Neural progenitor cell (in vitro differentiated cells): Measurements from ENCODE around the gene DENND11. TPM values are rescaled to one million over a fixed set of nuclear protein-coding genes. Genes with fewer than 3 reads are reported as not detected.

Experiments
- DNase-seq: peaks from one replicate; pipeline ENCODE4 v3.0.0-alpha.2; 2016; ENCODE audit warnings: low spot score
- H2AFZ ChIP-seq: fragments of 200-600 bp; sonication (generic); replicated peaks from 2 replicates; pipeline ENCODE4 v1.6.1; 2016; ENCODE audit warnings: antibody characterized with exemption
- H3F3A ChIP-seq: fragments of 200-600 bp; sonication (generic); 2 replicates; pipeline ENCODE4 v1.6.1; 2016; ENCODE audit warnings: antibody characterized with exemption, low read depth
- H3K27ac ChIP-seq: fragments of 200-600 bp; sonication (generic); 2 replicates; pipeline ENCODE4 v1.5.1; 2016; ENCODE audit warnings: mild to moderate bottlenecking
- H3K27me3 ChIP-seq: fragments of 200-600 bp; sonication (generic); 2 replicates; pipeline ENCODE4 v1.6.1; 2016; ENCODE audit warnings: mild to moderate bottlenecking, moderate library complexity
- H3K36me3 ChIP-seq: fragments of 200-600 bp; sonication (generic); 2 replicates; pipeline ENCODE4 v1.5.1; 2016
- H3K4me1 ChIP-seq: fragments of 200-600 bp; sonication (generic); 2 replicates; pipeline ENCODE4 v1.6.1; 2016; ENCODE audit warnings: mixed run types
- H3K4me2 ChIP-seq: fragments of 200-600 bp; sonication (generic); 2 replicates; pipeline ENCODE4 v1.6.1; 2016
- H3K4me3 ChIP-seq: fragments of 200-600 bp; sonication (generic); 2 replicates; pipeline ENCODE4 v1.5.1; 2016
- H3K79me2 ChIP-seq: fragments of 200-600 bp; sonication (generic); 2 replicates; pipeline ENCODE4 v1.6.1; 2016; ENCODE audit warnings: low read depth
- H3K9ac ChIP-seq: fragments of 200-600 bp; sonication (generic); 2 replicates; pipeline ENCODE4 v1.6.1; 2016
- H3K9me3 ChIP-seq: fragments of 200-600 bp; sonication (generic); 2 replicates; pipeline ENCODE4 v1.5.1; 2016; ENCODE audit warnings: low read depth
- H4K20me1 ChIP-seq: fragments of 200-600 bp; sonication (generic); 2 replicates; pipeline ENCODE4 v1.6.1; 2016; ENCODE audit warnings: low read depth
- H3K27ac Mint-ChIP-seq: 3 replicates; pipeline ENCODE4 v1.8.0; 2021; ENCODE audit warnings: mixed read lengths
- H3K27me3 Mint-ChIP-seq: 2 replicates; pipeline ENCODE4 v1.8.0; 2022; ENCODE audit warnings: low read depth, mild to moderate bottlenecking, inconsistent platforms, moderate library complexity, mixed read lengths; ENCODE audit not compliant: insufficient read depth
- H3K36me3 Mint-ChIP-seq: 3 replicates; pipeline ENCODE4 v1.8.0; 2021; ENCODE audit warnings: mixed read lengths
- H3K4me1 Mint-ChIP-seq: 3 replicates; pipeline ENCODE4 v1.8.0; 2021; ENCODE audit warnings: mixed read lengths
- H3K4me3 Mint-ChIP-seq: 3 replicates; pipeline ENCODE4 v1.8.0; 2021; ENCODE audit warnings: mild to moderate bottlenecking, moderate library complexity, mixed read lengths
- H3K9me3 Mint-ChIP-seq: 3 replicates; pipeline ENCODE4 v1.8.0; 2020; ENCODE audit warnings: mixed read lengths
- EZH2 ChIP-seq: fragments of 200-600 bp; sonication (generic); IDR thresholded peaks from 2 replicates; pipeline ENCODE4 v1.6.1; 2017; ENCODE audit warnings: antibody characterized with exemption, mild to moderate bottlenecking, moderate library complexity
- EZH2phosphoT487 ChIP-seq: fragments of 200-600 bp; sonication (generic); IDR thresholded peaks from 2 replicates; pipeline ENCODE4 v1.6.1; 2017; ENCODE audit warnings: antibody characterized with exemption
- total RNA-seq: library from RNA; depleted of rRNA; stranded (reverse); fragments of >200 nt; gene quantifications from 2 replicates; pipeline ENCODE4 v1.2.3, GENCODE V29; 2015; ENCODE audit warnings: low replicate concordance
- TF ChIP-seq, protein P1 (sequence below): fragments of 200-600 bp; sonication (generic); IDR thresholded peaks from 2 replicates; pipeline ENCODE4 v1.5.1; 2017; ENCODE audit warnings: antibody characterized with exemption, mild to moderate bottlenecking

DENND11 gene
- total RNA-seq, 1 donor from 2014 or later, result 23.5 TPM

DNA sequence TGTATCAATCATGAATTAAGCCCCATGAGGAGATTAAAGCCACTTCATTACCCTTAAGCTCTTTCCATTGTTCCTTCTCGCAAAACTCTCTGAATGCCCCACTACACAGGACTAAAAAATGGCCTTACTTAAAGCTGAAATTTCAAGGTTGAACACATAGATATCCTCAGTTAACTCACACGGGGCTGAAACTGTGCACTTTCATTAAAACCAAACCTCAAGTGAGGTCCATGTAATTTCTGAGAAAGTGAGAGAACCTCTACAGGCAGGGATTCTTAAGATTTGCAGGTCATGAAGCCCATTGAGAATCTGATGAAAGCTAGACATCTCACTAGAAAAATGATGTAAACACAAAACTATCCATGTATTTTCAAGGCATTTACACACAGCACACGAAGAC, 15.9 kb downstream of the DENND11 start:
- Mint-ChIP-seq H3K36me3 (peaks cover 38% of the 10 kb centered on the region), H3K4me3 (no peak overlapping the region), H3K9me3 (no peaks in the 10 kb centered on the region), H3K27me3 (peaks cover 4% of the 10 kb centered on the region), H3K4me1 (peaks cover 19% of the 10 kb centered on the region), H3K27ac (no peak overlapping the region)
- Histone ChIP-seq H3F3A (no peaks in the 10 kb centered on the region), H3K27me3 (no peaks in the 10 kb centered on the region), H3K4me1 (no peaks in the 10 kb centered on the region), H3K79me2 (no peaks in the 10 kb centered on the region), H3K4me2 (no peak overlapping the region), H2AFZ (no peak overlapping the region), H3K27ac (no peak overlapping the region), H4K20me1 (no peaks in the 10 kb centered on the region), H3K9me3 (no peaks in the 10 kb centered on the region), H3K36me3 (peaks cover 4% of the 10 kb centered on the region), H3K4me3 (no peak overlapping the region), H3K9ac (no peak overlapping the region)
- TF ChIP-seq EZH2phosphoT487, result no peak
- TF ChIP-seq, protein P1, sequence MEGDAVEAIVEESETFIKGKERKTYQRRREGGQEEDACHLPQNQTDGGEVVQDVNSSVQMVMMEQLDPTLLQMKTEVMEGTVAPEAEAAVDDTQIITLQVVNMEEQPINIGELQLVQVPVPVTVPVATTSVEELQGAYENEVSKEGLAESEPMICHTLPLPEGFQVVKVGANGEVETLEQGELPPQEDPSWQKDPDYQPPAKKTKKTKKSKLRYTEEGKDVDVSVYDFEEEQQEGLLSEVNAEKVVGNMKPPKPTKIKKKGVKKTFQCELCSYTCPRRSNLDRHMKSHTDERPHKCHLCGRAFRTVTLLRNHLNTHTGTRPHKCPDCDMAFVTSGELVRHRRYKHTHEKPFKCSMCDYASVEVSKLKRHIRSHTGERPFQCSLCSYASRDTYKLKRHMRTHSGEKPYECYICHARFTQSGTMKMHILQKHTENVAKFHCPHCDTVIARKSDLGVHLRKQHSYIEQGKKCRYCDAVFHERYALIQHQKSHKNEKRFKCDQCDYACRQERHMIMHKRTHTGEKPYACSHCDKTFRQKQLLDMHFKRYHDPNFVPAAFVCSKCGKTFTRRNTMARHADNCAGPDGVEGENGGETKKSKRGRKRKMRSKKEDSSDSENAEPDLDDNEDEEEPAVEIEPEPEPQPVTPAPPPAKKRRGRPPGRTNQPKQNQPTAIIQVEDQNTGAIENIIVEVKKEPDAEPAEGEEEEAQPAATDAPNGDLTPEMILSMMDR, result no peak
- TF ChIP-seq EZH2, result no peak
- DNase-seq, result no peak

DNA sequence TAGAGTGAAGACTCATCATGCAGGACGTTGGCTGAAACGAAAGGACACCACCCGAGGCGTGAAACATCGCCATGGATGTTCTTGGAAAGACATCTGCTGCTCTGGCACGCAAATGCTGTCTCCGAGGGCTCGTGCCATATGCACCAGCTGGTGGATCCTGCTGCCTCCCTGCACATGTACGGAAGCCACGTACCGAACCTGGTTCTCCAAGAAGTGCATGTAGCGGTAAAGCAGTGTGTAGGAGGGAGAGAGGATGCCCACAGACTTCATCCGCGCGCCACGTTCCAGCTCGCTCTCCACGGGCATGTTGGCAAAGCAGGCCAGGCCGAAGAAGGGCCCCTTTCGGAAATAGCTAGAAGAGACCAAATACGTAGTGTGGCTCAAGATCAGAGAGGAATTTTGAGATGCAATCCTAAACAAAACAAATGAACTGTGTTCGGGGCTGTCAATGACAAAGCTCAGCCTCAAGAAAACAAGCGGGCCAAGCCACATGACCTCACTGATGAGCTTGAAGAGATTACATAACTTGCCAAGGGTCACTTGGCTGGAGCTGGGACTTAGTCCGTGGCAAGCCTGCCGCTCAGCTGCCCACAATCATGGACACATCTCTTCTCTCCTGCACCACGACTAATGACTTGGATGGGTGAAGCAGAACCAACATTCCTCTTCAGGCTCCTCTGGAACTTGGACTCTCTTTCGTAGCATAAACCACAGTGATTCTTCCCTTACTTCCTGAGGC, 16.5 kb downstream of the DENND11 start:
- Mint-ChIP-seq H3K4me3 (no peak overlapping the region), H3K36me3 (peaks cover 43% of the 10 kb centered on the region), H3K27ac (no peak overlapping the region), H3K27me3 (peaks cover 4% of the 10 kb centered on the region), H3K9me3 (no peaks in the 10 kb centered on the region), H3K4me1 (peaks cover 19% of the 10 kb centered on the region)
- no peaks in the 10 kb centered on the region for H3K79me2 ChIP-seq
- no peak overlapping the region for H3K4me3 ChIP-seq
- no peak overlapping the region for H3K9ac ChIP-seq
- H3K4me1 ChIP-seq, result no peaks in the 10 kb centered on the region
- peaks cover 4% of the 10 kb centered on the region for H3K36me3 ChIP-seq
- H3K27ac ChIP-seq, result no peak overlapping the region
- no peaks in the 10 kb centered on the region for H4K20me1 ChIP-seq
- no peak overlapping the region for H3K4me2 ChIP-seq
- no peaks in the 10 kb centered on the region for H3K27me3 ChIP-seq
- DNase-seq, result no peak
- H3F3A ChIP-seq, result no peaks in the 10 kb centered on the region
- TF ChIP-seq, protein P1, result no peak
- TF ChIP-seq EZH2phosphoT487, result no peak
- TF ChIP-seq EZH2, result no peak
- no peaks in the 10 kb centered on the region for H3K9me3 ChIP-seq
- no peak overlapping the region for H2AFZ ChIP-seq

DNA sequence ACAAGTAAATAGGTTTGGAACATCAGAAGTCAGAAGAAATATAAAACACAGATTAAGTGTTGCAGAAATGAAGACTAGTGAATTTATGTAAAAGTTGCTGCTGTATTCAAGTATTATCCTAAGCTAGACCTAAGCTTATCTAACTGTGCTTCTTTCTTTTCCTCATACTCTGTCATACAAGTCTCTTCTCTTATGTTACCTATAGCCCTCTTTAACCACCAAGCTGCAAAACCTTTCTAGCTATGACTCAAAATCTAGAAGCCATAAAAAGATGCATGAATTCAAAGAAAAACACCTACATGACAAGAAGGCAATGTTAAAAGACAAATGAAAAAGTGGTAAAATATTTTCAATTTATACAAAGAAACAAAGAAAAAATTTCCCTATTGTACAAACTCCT, 23.0 kb downstream of the DENND11 start:
- H3K79me2 ChIP-seq, result no peaks in the 10 kb centered on the region

More for the DNA sequence above, 23.0 kb downstream of the DENND11 start:
- Histone ChIP-seq H3K4me1 (peaks cover 8% of the 10 kb centered on the region), H4K20me1 (no peaks in the 10 kb centered on the region), H3K9ac (no peak overlapping the region), H3K4me3 (no peak overlapping the region), H3K9me3 (no peaks in the 10 kb centered on the region), H3K27ac (no peak overlapping the region), H3F3A (peaks cover 15% of the 10 kb centered on the region), H3K27me3 (no peaks in the 10 kb centered on the region), H2AFZ (no peak overlapping the region), H3K36me3 (peaks cover 4% of the 10 kb centered on the region), H3K4me2 (no peak overlapping the region)
- Mint-ChIP-seq H3K9me3 (no peaks in the 10 kb centered on the region), H3K36me3 (peaks cover 27% of the 10 kb centered on the region), H3K27me3 (peaks cover 2% of the 10 kb centered on the region), H3K4me1 (peaks cover 16% of the 10 kb centered on the region), H3K4me3 (no peak overlapping the region), H3K27ac (no peak overlapping the region)
- DNase-seq, result no peak
- TF ChIP-seq, protein P1, result no peak
- no peak for TF ChIP-seq EZH2
- no peak for TF ChIP-seq EZH2phosphoT487
